GM23338 (cell line): ENCODE measurements around the gene OOSP3. TPM values are rescaled to one million over a fixed set of nuclear protein-coding genes. Genes with fewer than 3 reads are reported as not detected.

ENCODE experiments used
- ATAC-seq: fragments of 200-7000 bp; cut with Tn5 transposase; 3 replicates; pipeline ENCODE4 v1.9.1; 2020
- DNase-seq: peaks from one replicate; pipeline ENCODE4 v3.0.0-alpha.2; 2015; ENCODE audit warnings: low spot score
- H2AFZ ChIP-seq: fragments of 200-600 bp; sonication (generic); 2 replicates; pipeline ENCODE4 v1.8.0; 2016; ENCODE audit warnings: antibody characterized with exemption, mild to moderate bottlenecking, moderate library complexity
- H3F3A ChIP-seq: fragments of 200-600 bp; sonication (generic); replicated peaks from 2 replicates; pipeline ENCODE4 v1.8.0; 2017; ENCODE audit warnings: antibody characterized with exemption, mixed run types, low read depth
- H3K27ac ChIP-seq: fragments of 200-600 bp; sonication (generic); 2 replicates; pipeline ENCODE4 v1.6.1; 2016; ENCODE audit warnings: low read depth
- H3K27me3 ChIP-seq: fragments of 200-600 bp; sonication (generic); 2 replicates; pipeline ENCODE4 v1.8.0; 2016; ENCODE audit warnings: mild to moderate bottlenecking, mixed run types, moderate library complexity; ENCODE audit not compliant: insufficient read depth
- H3K36me3 ChIP-seq: fragments of 200-600 bp; sonication (generic); 2 replicates; pipeline ENCODE4 v1.8.0; 2016; ENCODE audit warnings: mild to moderate bottlenecking; ENCODE audit not compliant: insufficient read depth
- H3K4me1 ChIP-seq: fragments of 200-600 bp; sonication (generic); 2 replicates; pipeline ENCODE4 v1.8.0; 2016; ENCODE audit warnings: mild to moderate bottlenecking, moderate library complexity; ENCODE audit not compliant: insufficient read depth
- H3K4me2 ChIP-seq: fragments of 200-600 bp; sonication (generic); 2 replicates; pipeline ENCODE4 v1.7.1; 2017; ENCODE audit warnings: mixed run types
- H3K4me3 ChIP-seq: fragments of 200-600 bp; sonication (generic); 2 replicates; pipeline ENCODE4 v1.6.1; 2016; ENCODE audit warnings: mixed run types
- H3K79me2 ChIP-seq: fragments of 200-600 bp; sonication (generic); replicated peaks from 2 replicates; pipeline ENCODE4 v1.8.0; 2017; ENCODE audit warnings: mild to moderate bottlenecking; ENCODE audit not compliant: insufficient read depth
- H3K9me2 ChIP-seq: fragments of 200-600 bp; sonication (generic); 2 replicates; pipeline ENCODE4 v1.8.0; 2017; ENCODE audit not compliant: insufficient read depth
- H4K20me1 ChIP-seq: fragments of 200-600 bp; sonication (generic); replicated peaks from 2 replicates; pipeline ENCODE4 v1.8.0; 2017; ENCODE audit warnings: mild to moderate bottlenecking; ENCODE audit not compliant: insufficient read depth
- H3K27ac Mint-ChIP-seq: 2 replicates; pipeline ENCODE4 v1.8.0; 2020; ENCODE audit warnings: inconsistent platforms, mild to moderate bottlenecking, moderate library complexity, mixed read lengths
- H3K27me3 Mint-ChIP-seq: 3 replicates; pipeline ENCODE4 v1.8.0; 2022; ENCODE audit warnings: low read depth, mild to moderate bottlenecking, moderate library complexity, mixed read lengths, inconsistent platforms; ENCODE audit not compliant: insufficient read depth, poor library complexity
- H3K36me3 Mint-ChIP-seq: 3 replicates; pipeline ENCODE4 v1.8.0; 2021; ENCODE audit warnings: low read depth, mild to moderate bottlenecking, inconsistent platforms, moderate library complexity, mixed read lengths
- H3K4me1 Mint-ChIP-seq: 3 replicates; pipeline ENCODE4 v1.8.0; 2020; ENCODE audit warnings: mild to moderate bottlenecking, inconsistent platforms, mixed read lengths
- H3K4me3 Mint-ChIP-seq: 3 replicates; pipeline ENCODE4 v1.8.0; 2021; ENCODE audit warnings: moderate library complexity, mild to moderate bottlenecking, inconsistent platforms, mixed read lengths
- H3K9me3 Mint-ChIP-seq: 3 replicates; pipeline ENCODE4 v1.8.0; 2020; ENCODE audit warnings: moderate library complexity, mild to moderate bottlenecking, inconsistent platforms, mixed read lengths
- CREB1 ChIP-seq: fragments of 250-450 bp; sonication (Bioruptor Pico); IDR thresholded peaks from 2 replicates; pipeline ENCODE4 v1.5.0; 2020; ENCODE audit warnings: low read depth, mild to moderate bottlenecking, moderate library complexity
- CTCF ChIP-seq, 2 experiments: fragments of 200-600 bp in 1 of 2; sonication (generic) in 1 of 2; conservative IDR thresholded peaks; 2 replicates each; pipeline versions ENCODE4 v1.5.1 to v1.6.1; 2016 to 2017; ENCODE audit warnings: antibody characterized with exemption in 2 of 2, low read depth in 2 of 2, mild to moderate bottlenecking in 2 of 2, moderate library complexity in 1 of 2
- EZH2phosphoT487 ChIP-seq: fragments of 200-600 bp; sonication (generic); IDR thresholded peaks from one replicate; pipeline ENCODE4 v1.8.1; 2018; ENCODE audit warnings: antibody characterized with exemption; ENCODE audit not compliant: unreplicated experiment
- JUNB ChIP-seq: IDR thresholded peaks from one replicate; pipeline ENCODE4 v1.6.1; 2016; ENCODE audit warnings: antibody characterized with exemption; ENCODE audit not compliant: unreplicated experiment
- NANOG ChIP-seq: IDR thresholded peaks from 2 replicates; pipeline ENCODE4 v1.6.1; 2016; ENCODE audit warnings: antibody characterized with exemption, borderline replicate concordance
- STAT1 ChIP-seq: IDR thresholded peaks from one replicate; pipeline ENCODE4 v1.6.1; 2016; ENCODE audit warnings: antibody characterized with exemption; ENCODE audit not compliant: unreplicated experiment
- ZNF114 ChIP-seq: fragments of 250-450 bp; sonication (Bioruptor Pico); IDR thresholded peaks from 2 replicates; pipeline ENCODE4 v1.5.0; 2020; ENCODE audit warnings: mild to moderate bottlenecking, moderate library complexity
- ZNF331 ChIP-seq: fragments of 250-450 bp; sonication (Bioruptor Pico); IDR thresholded peaks from 2 replicates; pipeline ENCODE4 v1.5.0; 2020; ENCODE audit warnings: low read depth, mild to moderate bottlenecking, moderate library complexity
- polyA plus RNA-seq: library from polyadenylated mRNA; unstranded; fragments of >200 nt; fragmentation: Nextera tagmentation; extraction: Ambion mirVana; gene quantifications from 2 replicates; pipeline ENCODE4 v1.2.1, GENCODE V29; 2016
- total RNA-seq: library from RNA; depleted of rRNA; stranded (reverse); fragments of >200 nt; shearing (Covaris generic); gene quantifications from 2 replicates; pipeline ENCODE4 v1.2.3, GENCODE V29; 2014
- TF ChIP-seq, protein P1 (sequence below): IDR thresholded peaks from 2 replicates; pipeline ENCODE4 v1.6.1; 2016; ENCODE audit warnings: antibody characterized with exemption
- TF ChIP-seq, protein P2 (sequence below): IDR thresholded peaks from one replicate; pipeline ENCODE4 v1.6.1; 2018; ENCODE audit warnings: antibody characterized with exemption; ENCODE audit not compliant: unreplicated experiment
- TF ChIP-seq, protein P3 (sequence below): fragments of 250-450 bp; sonication (Bioruptor Pico); IDR thresholded peaks from 2 replicates; pipeline ENCODE4 v1.5.0; 2020; ENCODE audit warnings: mild to moderate bottlenecking, moderate library complexity

Gene OOSP3
- total and polyA plus RNA-seq, 2 experiments from 2014 or later: not detected

GRCh38 chr11:59900366-59901126, 22.0 kb downstream of the OOSP3 start:
- Mint-ChIP-seq H3K4me3 (no peak overlapping the region), H3K9me3 (peaks cover 5% of the 10 kb centered on the region; the same call in 1 of the 3 replicates), H3K27me3 (peaks cover 4% of the 10 kb centered on the region), H3K36me3 (no peaks in the 10 kb centered on the region), H3K27ac (no peak overlapping the region), H3K4me1 (peaks cover 8% of the 10 kb centered on the region)
- no peak overlapping the region for H3K4me3 ChIP-seq
- H3K79me2 ChIP-seq: no peaks in the 10 kb centered on the region
- TF ChIP-seq JUNB: no peak
- TF ChIP-seq STAT1: no peak
- no peak for TF ChIP-seq CREB1 (CRISPR knock-in tag)
- TF ChIP-seq NANOG: no peak
- TF ChIP-seq CTCF (conservative IDR thresholded peaks at IDR 0.05; ENCODE audit: low read depth in 2 of 2): no peak
- TF ChIP-seq ZNF114: no peak
- no peak for TF ChIP-seq ZNF331
- TF ChIP-seq, protein P1, sequence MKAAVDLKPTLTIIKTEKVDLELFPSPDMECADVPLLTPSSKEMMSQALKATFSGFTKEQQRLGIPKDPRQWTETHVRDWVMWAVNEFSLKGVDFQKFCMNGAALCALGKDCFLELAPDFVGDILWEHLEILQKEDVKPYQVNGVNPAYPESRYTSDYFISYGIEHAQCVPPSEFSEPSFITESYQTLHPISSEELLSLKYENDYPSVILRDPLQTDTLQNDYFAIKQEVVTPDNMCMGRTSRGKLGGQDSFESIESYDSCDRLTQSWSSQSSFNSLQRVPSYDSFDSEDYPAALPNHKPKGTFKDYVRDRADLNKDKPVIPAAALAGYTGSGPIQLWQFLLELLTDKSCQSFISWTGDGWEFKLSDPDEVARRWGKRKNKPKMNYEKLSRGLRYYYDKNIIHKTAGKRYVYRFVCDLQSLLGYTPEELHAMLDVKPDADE: no peak
- TF ChIP-seq, protein P2, sequence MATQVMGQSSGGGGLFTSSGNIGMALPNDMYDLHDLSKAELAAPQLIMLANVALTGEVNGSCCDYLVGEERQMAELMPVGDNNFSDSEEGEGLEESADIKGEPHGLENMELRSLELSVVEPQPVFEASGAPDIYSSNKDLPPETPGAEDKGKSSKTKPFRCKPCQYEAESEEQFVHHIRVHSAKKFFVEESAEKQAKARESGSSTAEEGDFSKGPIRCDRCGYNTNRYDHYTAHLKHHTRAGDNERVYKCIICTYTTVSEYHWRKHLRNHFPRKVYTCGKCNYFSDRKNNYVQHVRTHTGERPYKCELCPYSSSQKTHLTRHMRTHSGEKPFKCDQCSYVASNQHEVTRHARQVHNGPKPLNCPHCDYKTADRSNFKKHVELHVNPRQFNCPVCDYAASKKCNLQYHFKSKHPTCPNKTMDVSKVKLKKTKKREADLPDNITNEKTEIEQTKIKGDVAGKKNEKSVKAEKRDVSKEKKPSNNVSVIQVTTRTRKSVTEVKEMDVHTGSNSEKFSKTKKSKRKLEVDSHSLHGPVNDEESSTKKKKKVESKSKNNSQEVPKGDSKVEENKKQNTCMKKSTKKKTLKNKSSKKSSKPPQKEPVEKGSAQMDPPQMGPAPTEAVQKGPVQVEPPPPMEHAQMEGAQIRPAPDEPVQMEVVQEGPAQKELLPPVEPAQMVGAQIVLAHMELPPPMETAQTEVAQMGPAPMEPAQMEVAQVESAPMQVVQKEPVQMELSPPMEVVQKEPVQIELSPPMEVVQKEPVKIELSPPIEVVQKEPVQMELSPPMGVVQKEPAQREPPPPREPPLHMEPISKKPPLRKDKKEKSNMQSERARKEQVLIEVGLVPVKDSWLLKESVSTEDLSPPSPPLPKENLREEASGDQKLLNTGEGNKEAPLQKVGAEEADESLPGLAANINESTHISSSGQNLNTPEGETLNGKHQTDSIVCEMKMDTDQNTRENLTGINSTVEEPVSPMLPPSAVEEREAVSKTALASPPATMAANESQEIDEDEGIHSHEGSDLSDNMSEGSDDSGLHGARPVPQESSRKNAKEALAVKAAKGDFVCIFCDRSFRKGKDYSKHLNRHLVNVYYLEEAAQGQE: no peak
- TF ChIP-seq, protein P3, sequence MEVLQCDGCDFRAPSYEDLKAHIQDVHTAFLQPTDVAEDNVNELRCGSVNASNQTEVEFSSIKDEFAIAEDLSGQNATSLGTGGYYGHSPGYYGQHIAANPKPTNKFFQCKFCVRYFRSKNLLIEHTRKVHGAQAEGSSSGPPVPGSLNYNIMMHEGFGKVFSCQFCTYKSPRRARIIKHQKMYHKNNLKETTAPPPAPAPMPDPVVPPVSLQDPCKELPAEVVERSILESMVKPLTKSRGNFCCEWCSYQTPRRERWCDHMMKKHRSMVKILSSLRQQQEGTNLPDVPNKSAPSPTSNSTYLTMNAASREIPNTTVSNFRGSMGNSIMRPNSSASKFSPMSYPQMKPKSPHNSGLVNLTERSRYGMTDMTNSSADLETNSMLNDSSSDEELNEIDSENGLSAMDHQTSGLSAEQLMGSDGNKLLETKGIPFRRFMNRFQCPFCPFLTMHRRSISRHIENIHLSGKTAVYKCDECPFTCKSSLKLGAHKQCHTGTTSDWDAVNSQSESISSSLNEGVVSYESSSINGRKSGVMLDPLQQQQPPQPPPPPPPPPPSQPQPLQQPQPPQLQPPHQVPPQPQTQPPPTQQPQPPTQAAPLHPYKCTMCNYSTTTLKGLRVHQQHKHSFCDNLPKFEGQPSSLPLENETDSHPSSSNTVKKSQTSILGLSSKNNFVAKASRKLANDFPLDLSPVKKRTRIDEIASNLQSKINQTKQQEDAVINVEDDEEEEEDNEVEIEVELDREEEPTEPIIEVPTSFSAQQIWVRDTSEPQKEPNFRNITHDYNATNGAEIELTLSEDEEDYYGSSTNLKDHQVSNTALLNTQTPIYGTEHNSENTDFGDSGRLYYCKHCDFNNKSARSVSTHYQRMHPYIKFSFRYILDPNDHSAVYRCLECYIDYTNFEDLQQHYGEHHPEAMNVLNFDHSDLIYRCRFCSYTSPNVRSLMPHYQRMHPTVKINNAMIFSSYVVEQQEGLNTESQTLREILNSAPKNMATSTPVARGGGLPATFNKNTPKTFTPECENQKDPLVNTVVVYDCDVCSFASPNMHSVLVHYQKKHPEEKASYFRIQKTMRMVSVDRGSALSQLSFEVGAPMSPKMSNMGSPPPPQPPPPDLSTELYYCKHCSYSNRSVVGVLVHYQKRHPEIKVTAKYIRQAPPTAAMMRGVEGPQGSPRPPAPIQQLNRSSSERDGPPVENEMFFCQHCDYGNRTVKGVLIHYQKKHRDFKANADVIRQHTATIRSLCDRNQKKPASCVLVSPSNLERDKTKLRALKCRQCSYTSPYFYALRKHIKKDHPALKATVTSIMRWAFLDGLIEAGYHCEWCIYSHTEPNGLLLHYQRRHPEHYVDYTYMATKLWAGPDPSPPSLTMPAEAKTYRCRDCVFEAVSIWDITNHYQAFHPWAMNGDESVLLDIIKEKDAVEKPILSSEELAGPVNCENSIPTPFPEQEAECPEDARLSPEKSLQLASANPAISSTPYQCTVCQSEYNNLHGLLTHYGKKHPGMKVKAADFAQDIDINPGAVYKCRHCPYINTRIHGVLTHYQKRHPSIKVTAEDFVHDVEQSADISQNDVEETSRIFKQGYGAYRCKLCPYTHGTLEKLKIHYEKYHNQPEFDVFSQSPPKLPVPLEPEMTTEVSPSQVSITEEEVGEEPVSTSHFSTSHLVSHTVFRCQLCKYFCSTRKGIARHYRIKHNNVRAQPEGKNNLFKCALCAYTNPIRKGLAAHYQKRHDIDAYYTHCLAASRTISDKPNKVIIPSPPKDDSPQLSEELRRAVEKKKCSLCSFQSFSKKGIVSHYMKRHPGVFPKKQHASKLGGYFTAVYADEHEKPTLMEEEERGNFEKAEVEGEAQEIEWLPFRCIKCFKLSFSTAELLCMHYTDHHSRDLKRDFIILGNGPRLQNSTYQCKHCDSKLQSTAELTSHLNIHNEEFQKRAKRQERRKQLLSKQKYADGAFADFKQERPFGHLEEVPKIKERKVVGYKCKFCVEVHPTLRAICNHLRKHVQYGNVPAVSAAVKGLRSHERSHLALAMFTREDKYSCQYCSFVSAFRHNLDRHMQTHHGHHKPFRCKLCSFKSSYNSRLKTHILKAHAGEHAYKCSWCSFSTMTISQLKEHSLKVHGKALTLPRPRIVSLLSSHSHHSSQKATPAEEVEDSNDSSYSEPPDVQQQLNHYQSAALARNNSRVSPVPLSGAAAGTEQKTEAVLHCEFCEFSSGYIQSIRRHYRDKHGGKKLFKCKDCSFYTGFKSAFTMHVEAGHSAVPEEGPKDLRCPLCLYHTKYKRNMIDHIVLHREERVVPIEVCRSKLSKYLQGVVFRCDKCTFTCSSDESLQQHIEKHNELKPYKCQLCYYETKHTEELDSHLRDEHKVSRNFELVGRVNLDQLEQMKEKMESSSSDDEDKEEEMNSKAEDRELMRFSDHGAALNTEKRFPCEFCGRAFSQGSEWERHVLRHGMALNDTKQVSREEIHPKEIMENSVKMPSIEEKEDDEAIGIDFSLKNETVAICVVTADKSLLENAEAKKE (CRISPR knock-in tag): no peak
- no peak for TF ChIP-seq EZH2phosphoT487
- H3F3A ChIP-seq: no peaks in the 10 kb centered on the region
- no peak for ATAC-seq
- H3K4me1 ChIP-seq: no peaks in the 10 kb centered on the region
- no peak overlapping the region for H3K4me2 ChIP-seq
- no peak for DNase-seq
- H3K36me3 ChIP-seq: no peaks in the 10 kb centered on the region; the same call in 1 of the 2 replicates
- no peaks in the 10 kb centered on the region for H4K20me1 ChIP-seq
- no peak overlapping the region for H3K27ac ChIP-seq
- no peak overlapping the region for H2AFZ ChIP-seq
- no peaks in the 10 kb centered on the region; the same call in 1 of the 2 replicates for H3K9me2 ChIP-seq
- no peaks in the 10 kb centered on the region for H3K27me3 ChIP-seq
